GM13977 (cell line): ENCODE measurements around the gene PHAF1.

Experiments used
- DNase-seq: peaks from one replicate; pipeline ENCODE4 v3.0.0; 2012; ENCODE audit warnings: low spot score
- CTCF ChIP-seq: IDR thresholded peaks from 2 replicates; pipeline ENCODE4 v1.5.1; 2012; ENCODE audit warnings: mild to moderate bottlenecking, control low read depth; ENCODE audit not compliant: insufficient read depth; ENCODE audit errors: extremely low read depth, missing control alignments
- in situ Hi-C: fragments of 300-500 bp; cut with MboI; formaldehyde crosslinking; loops from one replicate; pipeline ENCODE4 v1.12.0; 2022; ENCODE audit warnings: low sequenced_read_pairs, low pct_unique_long_range_greater_than_20kb, mixed read lengths, inconsistent platforms; ENCODE audit not compliant: unreplicated experiment

The PHAF1 gene

GRCh38 chr16:67183284-67183626 lies 73.5 kb downstream of the PHAF1 start:
- TF ChIP-seq CTCF, result no peak
- in situ Hi-C loops, result no loop called here
- no peak for DNase-seq

GRCh38 chr16:67183627-67184452 lies 74.1 kb downstream of the PHAF1 start, which contains the start of gene MATCAP1:
TSS of gene MATCAP1 (minus strand) at chr16:67183963. CDS start at chr16:67180610, 3,353 bp downstream.
- DNase-seq, result peak; percentile 100
- in situ Hi-C loops, result no loop called here
- no peak for TF ChIP-seq CTCF

- no peak for DNase-seq
Observed at GRCh38 chr16:67184453-67184994, 74.8 kb downstream of the PHAF1 start.

GRCh38 chr16:67184995-67185650 lies 75.4 kb downstream of the PHAF1 start:
- TF ChIP-seq CTCF, result peak; percentile 97
- in situ Hi-C loops, result no loop called here
- peak; percentile 85 for DNase-seq

More at GRCh38 chr16:67184453-67184994, 74.8 kb downstream of the PHAF1 start:
- no peak for TF ChIP-seq CTCF
- in situ Hi-C loops, result no loop called here

- in situ Hi-C loops, result no loop called here
- no peak for TF ChIP-seq CTCF
- no peak for DNase-seq
Observed at GRCh38 chr16:67185651-67186134, 76.0 kb downstream of the PHAF1 start.

- DNase-seq, result no peak
- in situ Hi-C loops, result no loop called here
- TF ChIP-seq CTCF, result no peak
Observed at GRCh38 chr16:67186550-67186950, 76.8 kb downstream of the PHAF1 start.
